Measurements from ENCODE around the gene LIPF. TPM values are rescaled to one million over a fixed set of nuclear protein-coding genes. Genes with fewer than 3 reads are reported as not detected.

The LIPF gene
- total RNA-seq, 1 experiment from 2014 or later = not detected

- Histone ChIP-seq H3K27me3 (replicated peaks; ENCODE audit: control insufficient read depth, insufficient read depth, low read length) (no peaks in the 10 kb centered on the region), H3K4me3 (ENCODE audit: low read depth, low read length) (no peak overlapping the region), H3K36me3 (ENCODE audit: control insufficient read depth, insufficient read depth, low read length) (no peaks in the 10 kb centered on the region), H3K9me3 (no peaks in the 10 kb centered on the region), H3K4me1 (no peaks in the 10 kb centered on the region)
- no TSS peak for BruUV-seq (replicated peaks)
- DNase-seq = no peak
- H3K36me3 Mint-ChIP-seq (ENCODE audit: insufficient read depth, unreplicated experiment) = no peaks in the 10 kb centered on the region
- peaks cover 6% of the 10 kb centered on the region for H3K27me3 Mint-ChIP-seq (ENCODE audit: insufficient read depth, unreplicated experiment)
- H3K4me3 Mint-ChIP-seq (ENCODE audit: unreplicated experiment) = no peak overlapping the region
- H3K9me3 Mint-ChIP-seq (ENCODE audit: unreplicated experiment) = no peaks in the 10 kb centered on the region
- no peak overlapping the region for H3K27ac Mint-ChIP-seq (ENCODE audit: unreplicated experiment)
- TF ChIP-seq, protein P1, sequence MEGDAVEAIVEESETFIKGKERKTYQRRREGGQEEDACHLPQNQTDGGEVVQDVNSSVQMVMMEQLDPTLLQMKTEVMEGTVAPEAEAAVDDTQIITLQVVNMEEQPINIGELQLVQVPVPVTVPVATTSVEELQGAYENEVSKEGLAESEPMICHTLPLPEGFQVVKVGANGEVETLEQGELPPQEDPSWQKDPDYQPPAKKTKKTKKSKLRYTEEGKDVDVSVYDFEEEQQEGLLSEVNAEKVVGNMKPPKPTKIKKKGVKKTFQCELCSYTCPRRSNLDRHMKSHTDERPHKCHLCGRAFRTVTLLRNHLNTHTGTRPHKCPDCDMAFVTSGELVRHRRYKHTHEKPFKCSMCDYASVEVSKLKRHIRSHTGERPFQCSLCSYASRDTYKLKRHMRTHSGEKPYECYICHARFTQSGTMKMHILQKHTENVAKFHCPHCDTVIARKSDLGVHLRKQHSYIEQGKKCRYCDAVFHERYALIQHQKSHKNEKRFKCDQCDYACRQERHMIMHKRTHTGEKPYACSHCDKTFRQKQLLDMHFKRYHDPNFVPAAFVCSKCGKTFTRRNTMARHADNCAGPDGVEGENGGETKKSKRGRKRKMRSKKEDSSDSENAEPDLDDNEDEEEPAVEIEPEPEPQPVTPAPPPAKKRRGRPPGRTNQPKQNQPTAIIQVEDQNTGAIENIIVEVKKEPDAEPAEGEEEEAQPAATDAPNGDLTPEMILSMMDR (IDR thresholded peaks at IDR 0.05; ENCODE audit: insufficient read depth in 1 of 2, low read depth in 1 of 2, low read length in 1 of 2, severe bottlenecking in 1 of 2, unreplicated experiment in 1 of 2) = no peak
- POLR2A ChIA-PET = no interaction called here
- H3K4me1 Mint-ChIP-seq (ENCODE audit: low read depth, unreplicated experiment) = no peaks in the 10 kb centered on the region
- intact Hi-C loops (cut with micrococcal nuclease; ENCODE audit: unreplicated experiment) = no loop called here
- CTCF ChIA-PET = interaction anchor here (0.6 kb wide), 1 partner anchor 229 kb away, joined by 7 read pairs; no protein-coding TSS in a partner anchor
Measured at GRCh38 chr10:88618496-88618895, 45.7 kb upstream of the LIPF start.

- Mint-ChIP-seq H3K27ac (ENCODE audit: unreplicated experiment) (no peak overlapping the region), H3K4me3 (ENCODE audit: unreplicated experiment) (no peak overlapping the region), H3K36me3 (ENCODE audit: insufficient read depth, unreplicated experiment) (no peaks in the 10 kb centered on the region), H3K27me3 (ENCODE audit: insufficient read depth, unreplicated experiment) (peaks cover 8% of the 10 kb centered on the region), H3K4me1 (ENCODE audit: low read depth, unreplicated experiment) (no peaks in the 10 kb centered on the region), H3K9me3 (ENCODE audit: unreplicated experiment) (no peaks in the 10 kb centered on the region)
- ChIA-PET POLR2A (no interaction called here), CTCF (no interaction called here)
- Histone ChIP-seq H3K4me1 (no peaks in the 10 kb centered on the region), H3K9me3 (no peaks in the 10 kb centered on the region), H3K4me3 (ENCODE audit: low read depth, low read length) (no peak overlapping the region), H3K36me3 (ENCODE audit: control insufficient read depth, insufficient read depth, low read length) (no peaks in the 10 kb centered on the region), H3K27me3 (replicated peaks; ENCODE audit: control insufficient read depth, insufficient read depth, low read length) (no peaks in the 10 kb centered on the region)
- BruUV-seq (replicated peaks) = no TSS peak
- intact Hi-C loops (cut with micrococcal nuclease; ENCODE audit: unreplicated experiment) = no loop called here
- TF ChIP-seq, protein P1 (IDR thresholded peaks at IDR 0.05; ENCODE audit: insufficient read depth in 1 of 2, low read depth in 1 of 2, low read length in 1 of 2, severe bottlenecking in 1 of 2, unreplicated experiment in 1 of 2) = no peak
- DNase-seq = no peak
Measured at GRCh38 chr10:88620441-88620840, 43.8 kb upstream of the LIPF start.

DNA sequence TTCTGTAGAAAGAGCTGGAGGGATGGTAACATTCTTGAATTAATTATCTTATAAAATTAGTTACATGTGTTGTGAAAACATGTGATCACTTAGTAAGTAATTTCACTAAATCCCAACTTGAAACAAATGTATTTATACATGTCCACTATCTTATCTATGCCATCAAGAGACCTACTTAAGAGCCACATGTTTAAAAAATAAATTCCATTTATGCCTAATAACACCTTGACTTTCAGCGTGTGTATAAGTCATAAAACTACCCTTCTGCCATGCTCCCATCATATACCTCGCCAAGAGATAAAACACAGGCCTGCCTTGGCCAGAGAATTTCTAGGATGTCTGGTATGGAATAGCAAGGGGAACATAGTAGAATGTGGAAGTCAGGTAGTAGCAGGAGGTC, 40.4 kb upstream of the LIPF start:
- no peaks in the 10 kb centered on the region for H3K27me3 ChIP-seq (replicated peaks; ENCODE audit: control insufficient read depth, insufficient read depth, low read length)
- DNase-seq = no peak
- ChIA-PET CTCF (no interaction called here), POLR2A (no interaction called here)
- H3K9me3 ChIP-seq = no peaks in the 10 kb centered on the region
- BruUV-seq (replicated peaks) = no TSS peak
- TF ChIP-seq, protein P1 (IDR thresholded peaks at IDR 0.05; ENCODE audit: insufficient read depth in 1 of 2, low read depth in 1 of 2, low read length in 1 of 2, severe bottlenecking in 1 of 2, unreplicated experiment in 1 of 2) = no peak
- no peaks in the 10 kb centered on the region for H3K36me3 ChIP-seq (ENCODE audit: control insufficient read depth, insufficient read depth, low read length)
- intact Hi-C loops (cut with micrococcal nuclease; ENCODE audit: unreplicated experiment) = no loop called here
- no peak overlapping the region for H3K4me3 ChIP-seq (ENCODE audit: low read depth, low read length)
- Mint-ChIP-seq H3K27ac (ENCODE audit: unreplicated experiment) (no peak overlapping the region), H3K4me3 (ENCODE audit: unreplicated experiment) (no peak overlapping the region), H3K9me3 (ENCODE audit: unreplicated experiment) (no peaks in the 10 kb centered on the region), H3K36me3 (ENCODE audit: insufficient read depth, unreplicated experiment) (no peaks in the 10 kb centered on the region), H3K4me1 (ENCODE audit: low read depth, unreplicated experiment) (no peaks in the 10 kb centered on the region), H3K27me3 (ENCODE audit: insufficient read depth, unreplicated experiment) (peaks cover 5% of the 10 kb centered on the region)
- no peaks in the 10 kb centered on the region for H3K4me1 ChIP-seq

Measured in Caco-2 (cell line).